Dedifferentiated amniotic fluid mesenchymal stem cell (primary cell): ENCODE measurements around the gene FYB2.

Experiments
- DNase-seq: peaks from one replicate; pipeline ENCODE4 v3.0.0-alpha.2; 2016; ENCODE audit errors: extremely low spot score

FYB2 gene

DNA sequence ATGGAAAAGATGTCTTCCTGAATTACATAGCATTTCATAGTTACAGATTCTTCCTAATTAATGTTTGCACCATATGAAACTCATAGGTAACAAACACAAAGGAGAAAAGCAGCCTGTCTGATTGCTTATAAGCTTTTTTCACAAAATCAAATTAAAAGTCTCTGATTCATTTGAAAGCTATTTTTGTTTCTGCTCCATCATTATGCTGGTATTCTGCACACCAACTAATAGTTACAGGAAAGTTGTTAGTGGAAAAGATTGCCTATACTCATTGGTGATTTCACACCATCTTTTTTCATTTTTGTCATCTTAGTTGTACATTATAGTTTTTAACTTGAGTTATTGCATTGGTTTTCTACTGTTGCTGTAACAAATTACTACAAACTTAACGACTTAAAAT lies 104.0 kb downstream of the FYB2 start:
- DNase-seq = no peak

DNA sequence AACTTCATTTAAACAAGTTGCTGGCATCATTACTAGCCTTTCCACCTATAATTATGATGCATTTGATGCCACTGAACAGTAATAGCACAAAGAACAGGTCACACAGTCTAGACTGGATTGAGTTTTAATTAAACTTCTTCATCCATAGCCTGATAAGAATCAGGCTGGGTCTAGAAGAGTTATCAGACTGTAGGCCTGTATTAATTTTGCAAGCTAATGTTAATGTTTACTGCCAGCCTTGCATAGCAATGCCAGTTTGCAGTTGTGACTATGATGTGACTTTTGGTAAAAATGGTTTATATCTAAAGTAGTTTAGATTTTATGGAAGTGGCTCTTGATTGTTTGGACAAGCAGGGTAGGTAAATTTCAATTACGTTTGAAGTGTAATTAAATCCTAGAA lies 106.1 kb downstream of the FYB2 start:
- DNase-seq = no peak

DNA sequence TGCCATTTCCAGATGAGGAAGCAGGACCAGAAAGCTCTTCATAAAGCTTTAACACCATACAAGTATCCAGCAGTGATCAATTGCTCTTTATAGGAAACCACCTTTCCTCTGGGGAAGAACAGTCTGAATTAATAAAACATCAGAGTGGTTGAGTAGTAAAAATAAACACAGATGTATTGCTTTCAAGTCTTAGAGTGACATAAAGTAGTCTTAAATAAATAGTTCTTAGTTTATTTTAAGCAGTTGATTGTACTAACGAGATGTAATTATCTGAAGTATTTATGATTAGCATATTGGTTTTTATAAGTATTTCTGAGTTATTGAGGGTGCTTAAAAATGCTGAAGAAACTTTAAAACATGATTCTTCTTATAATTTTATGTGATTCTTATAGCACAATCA lies 107.1 kb downstream of the FYB2 start:
- DNase-seq = no peak

DNA sequence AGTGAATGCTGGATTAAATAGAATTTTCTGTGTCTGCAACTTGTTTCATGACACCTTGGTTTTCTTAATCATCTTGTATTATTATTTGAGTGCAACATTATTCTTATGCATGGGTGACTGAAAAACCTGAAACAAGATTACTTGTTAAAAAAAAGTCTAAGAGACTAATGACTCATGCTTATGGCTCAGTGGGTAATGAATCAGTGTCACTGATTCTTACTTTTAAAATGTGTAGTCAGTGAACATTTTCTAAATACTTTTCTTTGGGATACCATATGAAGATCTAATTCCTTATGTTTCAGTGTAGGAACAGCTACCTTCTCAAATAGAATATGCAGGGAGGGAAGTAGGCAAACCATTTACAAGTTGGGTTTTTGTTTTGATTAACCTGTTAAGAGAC lies 108.6 kb downstream of the FYB2 start:
- DNase-seq = peak; percentile 57

DNA sequence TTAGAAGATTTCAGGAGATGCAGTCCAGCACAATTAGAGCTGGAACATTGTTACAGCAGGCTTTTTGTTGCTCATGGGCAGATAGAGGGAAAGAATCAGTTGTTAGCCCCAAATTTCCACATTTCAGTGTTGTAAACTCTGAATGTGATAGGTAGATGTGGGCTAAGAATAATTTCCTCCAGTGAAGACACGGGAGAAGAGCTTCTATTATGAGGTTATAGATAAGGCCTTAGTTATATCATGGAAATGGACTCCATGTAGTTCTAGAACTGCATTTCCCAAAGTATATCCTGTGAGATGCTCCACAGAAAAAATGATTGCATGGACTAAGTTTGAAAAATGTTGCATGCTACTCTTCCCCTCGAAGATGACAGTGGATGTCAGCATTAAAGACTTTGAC lies 109.2 kb downstream of the FYB2 start:
- DNase-seq = no peak

DNA sequence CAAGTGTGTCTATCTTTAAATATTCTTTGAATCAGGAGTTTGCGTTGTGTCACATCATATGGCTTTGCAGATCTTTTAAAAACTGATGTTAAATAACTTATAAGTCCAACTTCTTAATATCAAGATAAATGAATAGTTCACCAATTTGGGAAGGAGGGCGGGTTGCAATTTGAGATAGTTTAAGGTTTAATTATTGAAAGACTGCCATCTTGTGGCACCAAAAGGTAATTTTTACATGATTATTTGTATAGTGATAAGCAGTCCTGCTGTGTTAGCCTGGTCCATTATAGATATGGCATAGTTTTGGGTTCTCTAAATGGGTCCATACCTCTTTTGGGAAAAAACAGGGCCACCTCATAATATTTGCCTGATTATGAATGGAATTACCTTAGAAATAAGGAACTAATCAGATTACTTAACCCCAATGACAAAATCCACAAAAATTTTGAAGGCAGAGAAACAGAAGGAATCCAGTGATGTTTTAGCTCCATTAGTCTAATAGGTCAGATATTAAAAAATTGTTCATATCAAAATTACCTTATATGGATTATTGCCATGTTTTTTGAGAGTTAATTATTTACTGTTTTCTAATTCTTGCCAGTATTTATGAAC lies 109.8 kb downstream of the FYB2 start:
- DNase-seq = peak; percentile 70

DNA sequence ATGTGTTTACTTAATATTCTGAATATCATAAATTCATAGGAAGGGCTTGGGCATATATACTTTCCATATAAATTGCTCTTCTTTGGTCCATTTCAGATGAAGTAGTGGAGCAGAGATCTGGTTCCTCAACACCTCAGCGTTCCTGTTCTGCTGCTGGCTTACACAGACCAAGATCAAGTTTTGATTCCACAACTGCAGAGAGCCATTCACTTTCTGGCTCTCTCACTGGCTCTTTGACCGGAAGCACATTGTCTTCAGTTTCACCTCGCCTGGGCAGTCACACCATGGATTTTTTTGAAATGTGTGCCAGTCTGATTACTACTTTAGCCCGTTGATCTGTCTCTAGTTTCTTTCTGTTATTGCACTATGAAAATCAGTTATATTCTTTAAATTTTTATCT lies 111.8 kb downstream of the FYB2 start:
- no peak for DNase-seq

DNA sequence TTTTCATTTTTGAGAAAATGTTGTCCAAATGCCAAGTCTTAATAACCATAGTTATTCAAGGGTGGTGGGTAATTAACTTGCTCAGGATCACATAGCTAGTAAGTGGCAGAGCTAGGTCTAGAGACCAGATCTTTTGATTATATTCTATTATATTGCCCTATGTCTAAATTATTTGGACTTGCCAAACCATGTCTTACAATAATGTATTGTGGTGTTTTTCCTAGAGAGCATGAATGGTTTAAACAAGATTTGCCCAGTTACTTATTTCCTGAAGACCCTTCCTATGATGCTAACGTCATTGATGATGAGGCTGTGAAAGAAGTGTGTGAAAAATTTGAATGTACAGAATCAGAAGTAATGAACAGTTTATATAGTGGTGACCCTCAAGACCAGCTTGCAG lies 115.5 kb downstream of the FYB2 start:
- DNase-seq = no peak

DNA sequence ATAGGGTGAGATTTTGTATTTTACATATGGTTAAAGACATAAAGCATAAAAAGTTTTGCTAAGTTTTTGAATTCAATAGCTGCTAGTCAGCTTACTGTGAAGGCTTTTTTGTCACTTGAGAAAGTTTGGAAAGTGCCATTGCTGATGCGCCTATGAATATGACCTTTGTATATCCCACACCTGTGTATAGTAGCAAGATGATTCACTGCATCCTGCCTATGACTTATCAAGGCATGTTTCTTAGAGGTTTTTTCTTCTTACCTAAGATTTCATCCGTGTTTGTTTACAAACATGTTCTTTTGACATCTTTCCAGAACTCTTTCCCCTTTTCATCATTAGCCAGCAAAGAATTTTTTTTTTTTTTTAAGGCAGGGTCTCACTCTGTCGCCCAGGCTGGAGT lies 122.5 kb downstream of the FYB2 start:
- DNase-seq = no peak

DNA sequence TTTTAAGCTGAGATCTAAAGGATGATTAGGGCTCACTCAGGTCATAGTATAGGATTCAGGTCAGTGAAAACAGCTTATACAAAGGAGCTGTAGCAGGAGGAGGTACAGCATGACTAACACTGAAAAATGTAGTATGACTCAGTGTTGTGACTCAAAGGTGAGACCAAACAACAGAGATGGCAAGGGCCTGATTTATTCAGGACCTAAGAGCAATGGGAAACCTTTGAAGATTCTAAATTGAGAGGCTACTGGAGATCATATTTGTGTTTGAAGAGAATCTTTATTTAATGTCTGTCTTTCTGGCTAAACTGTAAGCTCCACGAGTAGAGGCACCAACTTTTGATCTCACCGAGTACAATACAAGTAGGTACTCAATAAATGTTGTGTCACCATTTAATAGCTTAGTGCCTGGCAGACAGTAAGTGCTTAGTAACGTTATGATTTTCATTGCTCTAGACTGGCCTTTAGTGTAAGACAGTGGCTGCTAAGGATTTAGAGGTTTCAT lies 130.6 kb downstream of the FYB2 start:
- peak; percentile 21 for DNase-seq

DNA sequence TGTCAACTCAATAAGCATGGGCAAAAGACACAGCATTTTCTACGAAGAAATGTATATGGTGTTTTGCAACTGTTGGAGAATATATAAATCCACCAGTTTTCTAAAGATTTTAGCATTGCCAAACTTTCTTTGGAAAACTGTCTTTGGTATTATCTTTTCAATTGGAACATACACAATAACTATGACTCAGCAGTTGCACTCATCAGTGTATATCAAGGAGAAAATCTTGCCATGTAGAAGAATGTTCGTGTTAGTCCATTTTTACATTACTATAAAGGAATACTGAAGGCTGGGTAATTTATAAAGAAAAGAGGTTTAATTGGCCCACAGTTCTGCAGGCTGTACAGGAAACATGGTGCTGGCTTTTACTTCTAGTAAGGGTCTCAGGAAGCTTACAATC lies 133.0 kb downstream of the FYB2 start:
- no peak for DNase-seq

DNA sequence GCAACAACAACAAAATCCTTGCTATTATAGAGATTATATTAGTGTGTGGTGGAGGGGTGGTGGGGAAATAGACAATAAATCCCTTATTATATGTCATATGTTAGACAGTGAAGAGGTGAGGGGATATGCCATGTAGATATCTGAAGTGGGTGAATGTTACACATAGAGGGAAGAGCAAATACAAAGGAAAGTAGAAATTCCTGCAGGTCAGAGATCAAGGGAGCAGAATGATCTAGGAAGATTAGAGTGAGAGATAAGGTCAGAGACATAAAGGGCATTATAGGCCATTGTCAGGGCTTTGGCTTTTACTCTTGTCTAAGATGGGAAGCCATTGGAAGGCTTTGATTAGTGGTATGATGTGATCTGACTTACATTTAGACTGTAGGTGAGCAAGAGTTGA lies 135.6 kb downstream of the FYB2 start:
- no peak for DNase-seq

DNA sequence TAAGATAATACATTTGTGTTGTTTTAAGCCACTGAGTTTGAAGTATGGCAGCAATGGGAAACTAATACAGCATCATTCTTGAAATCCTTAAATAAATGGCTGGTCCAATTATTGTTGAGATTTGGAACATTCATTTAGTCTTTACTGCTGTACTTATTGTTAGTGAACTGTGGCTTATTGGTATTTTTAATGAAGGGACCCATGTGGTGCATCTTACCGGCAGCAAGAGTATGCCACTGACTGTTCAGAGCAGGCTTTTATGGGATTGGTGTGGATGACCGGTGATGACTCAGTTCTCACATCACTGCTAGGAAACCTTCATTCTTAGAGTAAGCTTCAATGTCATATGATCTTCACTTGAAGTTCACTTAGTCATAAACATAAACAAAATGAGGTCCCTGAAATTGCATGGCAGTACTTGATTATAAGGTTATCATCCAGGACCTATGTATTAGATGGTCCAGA lies 142.6 kb downstream of the FYB2 start:
- peak; percentile 51 for DNase-seq

DNA sequence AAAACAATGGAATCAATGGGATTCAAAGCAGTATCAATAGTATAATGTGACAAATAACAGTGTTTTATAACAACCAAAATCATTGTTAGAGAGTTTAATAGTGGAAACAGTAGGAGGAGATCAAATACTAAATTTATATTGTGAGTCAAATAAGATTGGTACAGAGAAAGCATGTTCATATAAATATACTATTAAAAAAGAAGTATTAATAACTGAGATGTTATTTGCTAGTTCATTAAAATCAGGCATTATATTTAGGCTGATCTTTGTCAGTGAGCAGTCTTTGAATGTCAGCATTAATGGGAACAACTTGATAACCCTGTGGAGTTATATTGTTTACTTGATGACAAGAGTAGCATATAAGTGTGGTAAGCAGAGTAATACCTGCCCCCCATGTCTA lies 143.4 kb downstream of the FYB2 start:
- no peak for DNase-seq

DNA sequence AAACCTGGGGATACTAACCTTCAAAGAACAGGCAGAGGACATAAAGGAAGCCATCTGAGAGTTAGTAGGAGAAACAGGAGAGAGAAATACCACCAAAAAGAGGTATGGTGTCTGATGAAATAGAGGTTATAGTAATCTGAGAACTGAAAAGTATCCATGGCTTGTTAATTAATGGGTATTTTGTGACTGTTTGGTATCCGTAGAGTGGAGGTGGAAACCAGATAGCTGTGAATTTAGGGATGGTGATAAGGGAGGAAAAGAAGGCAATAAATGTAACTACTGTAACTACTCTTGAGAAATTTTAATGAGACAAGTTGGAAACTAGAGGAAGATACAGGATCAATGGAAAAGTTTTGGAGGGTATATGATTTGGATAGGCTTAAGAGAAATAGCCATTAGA lies 146.6 kb downstream of the FYB2 start:
- DNase-seq = no peak

DNA sequence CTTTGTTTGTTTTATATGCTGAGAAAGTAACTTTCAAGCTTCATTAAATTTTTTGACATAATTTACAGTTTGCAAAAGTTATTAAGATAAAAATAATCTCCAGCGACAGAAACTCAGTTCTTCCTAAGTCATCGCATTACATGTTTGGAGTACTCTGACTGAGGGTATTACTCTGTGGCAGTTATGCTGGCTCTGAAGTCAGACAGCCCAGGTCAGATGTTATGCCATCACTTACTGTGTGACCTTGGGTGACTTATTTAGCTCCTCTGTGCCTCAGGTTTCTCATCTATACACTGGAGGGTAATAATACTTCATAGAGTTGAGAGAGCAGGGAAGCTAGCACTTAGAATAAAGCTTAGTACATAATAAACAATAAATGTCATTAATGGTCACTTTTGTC lies 147.7 kb downstream of the FYB2 start:
- no peak for DNase-seq

DNA sequence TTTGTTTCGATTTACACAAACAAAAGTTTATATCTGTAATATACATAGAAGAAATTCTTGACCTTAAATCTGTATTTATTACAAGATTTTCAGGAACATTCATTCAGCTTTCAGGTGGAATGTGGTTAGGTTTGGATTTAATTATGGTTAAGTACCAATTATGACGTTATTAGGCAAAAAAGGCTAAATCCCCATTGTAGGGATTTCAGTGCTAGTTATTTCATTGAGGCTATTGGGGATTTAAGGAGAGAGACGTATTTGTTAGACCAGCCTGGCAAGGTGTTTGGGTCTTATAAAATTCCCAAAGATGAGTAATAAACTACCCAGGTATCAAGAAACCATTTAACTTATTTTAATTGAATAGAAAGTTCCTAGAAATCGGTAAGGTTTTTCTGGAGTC lies 148.1 kb downstream of the FYB2 start:
- DNase-seq = no peak

DNA sequence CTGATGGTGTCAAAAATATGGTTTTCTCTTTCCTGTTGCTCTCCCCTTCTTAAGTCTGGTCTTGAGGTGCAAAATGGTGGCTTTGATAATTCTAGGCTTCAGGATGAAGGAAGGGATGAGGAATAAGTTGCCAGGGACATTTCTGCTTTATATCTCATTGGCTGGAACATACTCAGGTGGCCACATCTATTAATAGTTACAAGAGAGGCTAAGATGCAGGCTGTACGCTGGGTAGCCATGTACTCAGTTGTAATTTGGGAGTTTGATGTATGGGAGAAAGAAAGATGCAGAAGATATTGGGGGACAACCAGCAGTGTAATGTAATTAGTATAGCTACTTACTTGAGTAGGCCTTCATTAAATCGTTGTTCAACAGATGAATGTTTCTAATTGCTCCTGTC lies 148.9 kb downstream of the FYB2 start:
- DNase-seq = no peak
